Fibroblast of lung (primary cell): ENCODE results near the gene MAPKAPK2.

Source experiments
- EZH2 ChIP-seq: IDR thresholded peaks from 2 replicates; pipeline ENCODE4 v1.5.1; 2012; ENCODE audit warnings: low read length, control low read depth, mild to moderate bottlenecking; ENCODE audit errors: missing control alignments
- TF ChIP-seq, protein P1 (sequence below), 2 donors: IDR thresholded peaks in 1 of 2; conservative IDR thresholded peaks in 1 of 2; 1 replicate in 1 of 2; 2 replicates in 1 of 2; pipeline ENCODE4 v1.5.1; 2011 to 2012; ENCODE audit warnings: low read length in 2 of 2, control low read depth in 1 of 2, inconsistent platforms in 1 of 2, low read depth in 1 of 2, mild to moderate bottlenecking in 1 of 2

- TF ChIP-seq, protein P1, sequence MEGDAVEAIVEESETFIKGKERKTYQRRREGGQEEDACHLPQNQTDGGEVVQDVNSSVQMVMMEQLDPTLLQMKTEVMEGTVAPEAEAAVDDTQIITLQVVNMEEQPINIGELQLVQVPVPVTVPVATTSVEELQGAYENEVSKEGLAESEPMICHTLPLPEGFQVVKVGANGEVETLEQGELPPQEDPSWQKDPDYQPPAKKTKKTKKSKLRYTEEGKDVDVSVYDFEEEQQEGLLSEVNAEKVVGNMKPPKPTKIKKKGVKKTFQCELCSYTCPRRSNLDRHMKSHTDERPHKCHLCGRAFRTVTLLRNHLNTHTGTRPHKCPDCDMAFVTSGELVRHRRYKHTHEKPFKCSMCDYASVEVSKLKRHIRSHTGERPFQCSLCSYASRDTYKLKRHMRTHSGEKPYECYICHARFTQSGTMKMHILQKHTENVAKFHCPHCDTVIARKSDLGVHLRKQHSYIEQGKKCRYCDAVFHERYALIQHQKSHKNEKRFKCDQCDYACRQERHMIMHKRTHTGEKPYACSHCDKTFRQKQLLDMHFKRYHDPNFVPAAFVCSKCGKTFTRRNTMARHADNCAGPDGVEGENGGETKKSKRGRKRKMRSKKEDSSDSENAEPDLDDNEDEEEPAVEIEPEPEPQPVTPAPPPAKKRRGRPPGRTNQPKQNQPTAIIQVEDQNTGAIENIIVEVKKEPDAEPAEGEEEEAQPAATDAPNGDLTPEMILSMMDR (conservative IDR thresholded peaks at IDR 0.05 in 1 of 2, IDR thresholded peaks at IDR 0.05 in 1 of 2; ENCODE audit: low read depth in 1 of 2, low read length in 2 of 2), result no peak
- TF ChIP-seq EZH2, result no peak
These were observed 48.0 kb upstream of the MAPKAPK2 start for GRCh38 chr1:206636671-206637070.
